HepG2 (cell line): ENCODE results near the gene ANKRD35. TPM values are rescaled to one million over a fixed set of nuclear protein-coding genes. Genes with fewer than 3 reads are reported as not detected.

Experiments used
- ATAC-seq: fragments of 200-7000 bp; cut with Tn5 transposase; 3 replicates; pipeline ENCODE4 v1.9.1; 2020; ENCODE audit warnings: mild to moderate bottlenecking, moderate library complexity
- BruUV-seq: library from RNA; stranded (reverse); fragments of 400-500 nt; replicated peaks from 2 replicates; lab custom pipeline; 2021; lab: Mats Ljungman, UMichigan
- CTCF ChIA-PET: fragments of 300-600 bp; formaldehyde crosslinking; extraction: SDS; loops from one replicate; lab custom pipeline; 2021; ENCODE audit warnings: low total read pairs, inconsistent platforms, low intra/inter-chr PET ratio; lab: Yijun Ruan, JAX
- POLR2A ChIA-PET: fragments of 350-600 bp; sonication (Branson Sonifier 250); formaldehyde crosslinking; loops from one replicate; lab custom pipeline; 2020; ENCODE audit warnings: antibody characterized with exemption, inconsistent platforms; lab: Yijun Ruan, JAX
- DNase-seq: peaks from one replicate; pipeline ENCODE4 v3.0.0-alpha.2; 2015; ENCODE audit warnings: low spot score
- FAIRE-seq: peaks from 3 replicates; lab custom pipeline; 2011; peaks lifted over from hg19 to GRCh38; lab: Jason Lieb, UNC
- H2AFZ ChIP-seq: one replicate; pipeline ENCODE4 v1.6.1; 2011; ENCODE audit warnings: low read length, inconsistent platforms
- H3K27ac ChIP-seq: fragments of 300-600 bp; 3 replicates; pipeline ENCODE4 v1.8.0; 2011; ENCODE audit warnings: mixed run types, mild to moderate bottlenecking, mixed read lengths, low read length, inconsistent platforms; ENCODE audit not compliant: insufficient read depth; ENCODE audit errors: extremely low read length
- H3K27me3 ChIP-seq, 2 experiments: fragments of 200-600 bp in 1 of 2; 2 replicates in 1 of 2; 3 replicates in 1 of 2; pipeline versions ENCODE4 v1.6.0 to v1.8.0; 2011; ENCODE audit warnings: low read length in 2 of 2, mild to moderate bottlenecking in 2 of 2, moderate library complexity in 2 of 2, inconsistent platforms in 1 of 2; ENCODE audit not compliant: insufficient read depth in 2 of 2, control insufficient read depth in 1 of 2
- H3K36me3 ChIP-seq, 2 experiments: fragments of 200-600 bp in 1 of 2; replicated peaks in 1 of 2; 2 replicates in 1 of 2; 3 replicates in 1 of 2; pipeline versions ENCODE4 v1.5.1 to v1.8.0; 2011; ENCODE audit warnings: low read length in 2 of 2, inconsistent platforms in 1 of 2; ENCODE audit not compliant: insufficient read depth in 2 of 2, control insufficient read depth in 1 of 2
- H3K4me1 ChIP-seq: 2 replicates; pipeline ENCODE4 v1.5.1; 2012; ENCODE audit warnings: low read length, inconsistent platforms; ENCODE audit not compliant: insufficient read depth
- H3K4me2 ChIP-seq: 2 replicates; pipeline ENCODE4 v1.6.0; 2011; ENCODE audit warnings: low read depth, low read length, inconsistent platforms
- H3K4me3 ChIP-seq, 3 experiments: fragments of 200-600 bp in 1 of 3; sonication (generic), shearing (Covaris generic) in 1 of 3; replicated peaks in 1 of 3; 2 replicates each; pipeline ENCODE4 v1.5.1; 2011 to 2016; ENCODE audit warnings: low read length in 3 of 3, inconsistent platforms in 2 of 3, low read depth in 2 of 3, mild to moderate bottlenecking in 2 of 3, control low read depth in 1 of 3, mixed read lengths in 1 of 3; ENCODE audit not compliant: insufficient read depth in 1 of 3
- H3K79me2 ChIP-seq: one replicate; pipeline ENCODE4 v1.6.1; 2011; ENCODE audit warnings: low read length, inconsistent platforms; ENCODE audit not compliant: insufficient read depth
- H3K9ac ChIP-seq: 2 replicates; pipeline ENCODE4 v1.6.0; 2011; ENCODE audit warnings: mild to moderate bottlenecking, low read depth, low read length, inconsistent platforms; ENCODE audit not compliant: insufficient read depth
- H3K9me3 ChIP-seq: 2 replicates; pipeline ENCODE4 v1.5.1; 2012; ENCODE audit warnings: mild to moderate bottlenecking, low read length
- H4K20me1 ChIP-seq: 2 replicates; pipeline ENCODE4 v1.6.0; 2011; ENCODE audit warnings: inconsistent platforms, mild to moderate bottlenecking, low read length, moderate library complexity; ENCODE audit not compliant: insufficient read depth
- DPF2 ChIP-seq: sonication (generic); formaldehyde crosslinking; IDR thresholded peaks from 2 replicates; pipeline ENCODE4 v1.4.0; 2020; ENCODE audit warnings: mild to moderate bottlenecking, low read depth, missing genetic modification reagents, borderline replicate concordance
- HMG20B ChIP-seq: conservative IDR thresholded peaks from 2 replicates; pipeline ENCODE4 v1.6.1; 2016; ENCODE audit warnings: missing genetic modification reagents, missing compliant biosample characterization
- ISX ChIP-seq: sonication (generic); formaldehyde crosslinking; conservative IDR thresholded peaks from 2 replicates; pipeline ENCODE4 v1.5.0; 2020; ENCODE audit warnings: missing genetic modification reagents
- MLX ChIP-seq: IDR thresholded peaks from 2 replicates; pipeline ENCODE4 v1.6.1; 2016
- MTF1 ChIP-seq: sonication (generic); formaldehyde crosslinking; IDR thresholded peaks from 2 replicates; pipeline ENCODE4 v1.5.0; 2020; ENCODE audit warnings: missing genetic modification reagents
- NFATC3 ChIP-seq: sonication (generic); formaldehyde crosslinking; IDR thresholded peaks from 2 replicates; pipeline ENCODE4 v1.5.1; 2020; ENCODE audit warnings: mild to moderate bottlenecking, missing genetic modification reagents
- ZMYM3 ChIP-seq: sonication (generic); formaldehyde crosslinking; IDR thresholded peaks from 2 replicates; pipeline ENCODE4 v1.5.1; 2020; ENCODE audit warnings: mild to moderate bottlenecking, missing genetic modification reagents
- ZNF207 ChIP-seq: fragments of 450-650 bp; IDR thresholded peaks from 2 replicates; pipeline ENCODE4 v1.6.1; 2016; ENCODE audit warnings: antibody characterized with exemption, borderline replicate concordance
- WGBS: methylation state at CpG from one replicate; pipeline ENCODE4 v1.1.6; 2017; ENCODE audit warnings: low lambda C conversion rate; 5-methylcytosine and 5-hydroxymethylcytosine counted together
- in situ Hi-C: cut with HindIII; loops from 2 replicates; pipeline ENCODE4 v1.10.0; 2017; ENCODE audit warnings: low pct_unique_long_range_greater_than_20kb; ENCODE audit not compliant: extremely low pct_ligation_motif_present
- intact Hi-C: fragments of 100-400 bp; cut with micrococcal nuclease; formaldehyde crosslinking; loops from one replicate; pipeline ENCODE4 v1.10.0; 2022; ENCODE audit not compliant: unreplicated experiment
- polyA plus RNA-seq, 8 experiments: library from polyadenylated mRNA; depleted of rRNA in 3 of 8; stranded (reverse) in 7 of 8; unstranded in 1 of 8; fragments of >200 nt; fragmentation: Illumina TruSeq in 4 of 8; extraction: Trizol in 4 of 8; gene quantifications; 2 replicates each; pipeline versions ENCODE4 v1.2.1 to v1.2.3, GENCODE V29; 2011 to 2016; ENCODE audit warnings: low read depth in 4 of 8, missing spikeins in 1 of 8, mixed read lengths in 1 of 8; ENCODE audit not compliant: insufficient read depth in 1 of 8
- total RNA-seq, 5 experiments: library from RNA; depleted of rRNA; stranded (reverse); fragments of >200 nt; fragmentation: Illumina TruSeq; extraction: Trizol; gene quantifications; 2 replicates each; pipeline ENCODE4 v1.2.3, GENCODE V29; 2016; ENCODE audit warnings: low read depth in 1 of 5
- TF ChIP-seq, protein P1 (sequence below): sonication (generic); formaldehyde crosslinking; IDR thresholded peaks from 2 replicates; pipeline ENCODE4 v1.5.0; 2020; ENCODE audit warnings: mild to moderate bottlenecking, missing genetic modification reagents

ANKRD35 gene
- total and polyA plus RNA-seq, 2 of the 13 experiments (the other 11 are each of a cell fraction or from before 2014, with no cell fraction given), result 0.02 TPM; not detected in 1

DNA sequence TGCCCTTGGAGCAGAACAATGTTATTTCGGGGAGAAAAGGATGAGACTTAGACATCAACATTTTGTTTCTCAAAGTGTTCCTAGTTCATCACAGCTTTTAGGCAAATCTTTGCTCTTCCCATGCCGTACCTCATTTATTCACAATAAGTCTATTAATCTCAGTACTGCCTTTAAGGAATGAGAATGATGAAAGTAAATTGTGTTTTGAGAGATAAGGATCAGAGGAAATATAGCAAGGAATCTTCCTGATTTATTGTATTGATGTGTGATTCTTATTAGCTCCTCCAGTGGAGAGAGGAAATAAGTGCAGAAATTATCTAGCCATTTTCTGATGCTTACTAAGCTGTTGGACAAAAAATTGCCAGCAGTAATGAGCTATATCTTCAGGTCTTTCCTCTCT is 59.6 kb downstream of the ANKRD35 start:
- H2AFZ ChIP-seq, result no peak overlapping the region
- intact Hi-C loops, result loop anchor here (10.0 kb wide), 1 partner anchor 91 kb away; no protein-coding TSS in a partner anchor
- in situ Hi-C loops, result loop anchor here (10.0 kb wide), 1 partner anchor 61 kb away; no protein-coding TSS in a partner anchor
- ChIA-PET POLR2A (no interaction called here), CTCF (no interaction called here)
- H3K4me2 ChIP-seq, result no peak overlapping the region
- no peak overlapping the region for H3K4me3 ChIP-seq
- no peak overlapping the region for H3K9ac ChIP-seq
- H3K27me3 ChIP-seq, result no peaks in the 10 kb centered on the region; a peak in 1 of 5 replicates
- no peak for TF ChIP-seq MLX
- TF ChIP-seq DPF2 (CRISPR knock-in tag), result no peak
- TF ChIP-seq NFATC3 (CRISPR knock-in tag), result no peak
- no peak for TF ChIP-seq ISX (CRISPR knock-in tag)
- no peak for TF ChIP-seq MTF1
- TF ChIP-seq ZNF207, result no peak
- no peak for TF ChIP-seq HMG20B (CRISPR knock-in tag)
- TF ChIP-seq ZMYM3, result no peak
- TF ChIP-seq, protein P1, sequence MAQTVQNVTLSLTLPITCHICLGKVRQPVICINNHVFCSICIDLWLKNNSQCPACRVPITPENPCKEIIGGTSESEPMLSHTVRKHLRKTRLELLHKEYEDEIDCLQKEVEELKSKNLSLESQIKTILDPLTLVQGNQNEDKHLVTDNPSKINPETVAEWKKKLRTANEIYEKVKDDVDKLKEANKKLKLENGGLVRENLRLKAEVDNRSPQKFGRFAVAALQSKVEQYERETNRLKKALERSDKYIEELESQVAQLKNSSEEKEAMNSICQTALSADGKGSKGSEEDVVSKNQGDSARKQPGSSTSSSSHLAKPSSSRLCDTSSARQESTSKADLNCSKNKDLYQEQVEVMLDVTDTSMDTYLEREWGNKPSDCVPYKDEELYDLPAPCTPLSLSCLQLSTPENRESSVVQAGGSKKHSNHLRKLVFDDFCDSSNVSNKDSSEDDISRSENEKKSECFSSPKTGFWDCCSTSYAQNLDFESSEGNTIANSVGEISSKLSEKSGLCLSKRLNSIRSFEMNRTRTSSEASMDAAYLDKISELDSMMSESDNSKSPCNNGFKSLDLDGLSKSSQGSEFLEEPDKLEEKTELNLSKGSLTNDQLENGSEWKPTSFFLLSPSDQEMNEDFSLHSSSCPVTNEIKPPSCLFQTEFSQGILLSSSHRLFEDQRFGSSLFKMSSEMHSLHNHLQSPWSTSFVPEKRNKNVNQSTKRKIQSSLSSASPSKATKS, result no peak
- ATAC-seq, result no peak
- H3K4me1 ChIP-seq, result peaks cover 14% of the 10 kb centered on the region
- FAIRE-seq, result no peak
- WGBS, result 97% methylated on average over 2 of the region's 2 CpGs
- H4K20me1 ChIP-seq, result no peaks in the 10 kb centered on the region
- peaks cover 16% of the 10 kb centered on the region for H3K79me2 ChIP-seq
- H3K27ac ChIP-seq, result no peak overlapping the region
- H3K36me3 ChIP-seq, result peaks cover 13 to 46% of the 10 kb centered on the region in 2 experiments
- H3K9me3 ChIP-seq, result no peaks in the 10 kb centered on the region
- no peak for DNase-seq
- no TSS peak for BruUV-seq
